Body of pancreas (tissue), 4 donors: ENCODE data around the gene EAF2. TPM values are rescaled to one million over a fixed set of nuclear protein-coding genes. Genes with fewer than 3 reads are reported as not detected.

ENCODE experiments used
- ATAC-seq: fragments of 150-250 bp; one replicate; pipeline ENCODE4 v1.9.1; 2016
- DNase-seq, 4 donors: peaks; one replicate each; pipeline ENCODE4 v3.0.0-alpha.2; 2019
- H3K27ac ChIP-seq, 4 donors: fragments of 200-600 bp; sonication (generic); 1 replicate in 3 of 4; 2 replicates in 1 of 4; pipeline versions ENCODE4 v1.5.1 to v1.6.1; 2016 to 2019; ENCODE audit warnings: mild to moderate bottlenecking in 1 of 4, mixed read lengths in 1 of 4, moderate library complexity in 1 of 4
- H3K27me3 ChIP-seq, 2 donors: fragments of 200-600 bp; sonication (generic); one replicate each; pipeline ENCODE4 v1.6.0; 2016; ENCODE audit warnings: mild to moderate bottlenecking in 1 of 2
- H3K36me3 ChIP-seq, 2 donors: fragments of 200-600 bp; sonication (generic); replicated peaks in 1 of 2; 2 replicates each; pipeline ENCODE4 v1.5.1; 2016; ENCODE audit warnings: low read depth in 2 of 2; ENCODE audit not compliant: insufficient read depth in 1 of 2
- H3K4me1 ChIP-seq: fragments of 200-600 bp; sonication (generic); one replicate; pipeline ENCODE4 v1.6.0; 2016
- H3K4me3 ChIP-seq, 2 donors: fragments of 200-600 bp; sonication (generic); 1 replicate in 1 of 2; 2 replicates in 1 of 2; pipeline ENCODE4 v1.5.1; 2016 to 2019
- H3K9me3 ChIP-seq, 3 donors: fragments of 200-600 bp; sonication (generic); 1 replicate in 2 of 3; 2 replicates in 1 of 3; pipeline ENCODE4 v1.5.1; 2016
- POLR2A ChIP-seq, 3 donors: fragments of 450-650 bp; IDR thresholded peaks; one replicate each; pipeline ENCODE4 v1.6.1; 2016; ENCODE audit warnings: antibody characterized with exemption in 3 of 3, mild to moderate bottlenecking in 2 of 3
- WGBS, 2 donors: methylation state at CpG; one replicate each; pipeline ENCODE4 v1.1.5; 2017; 5-methylcytosine and 5-hydroxymethylcytosine counted together
- intact Hi-C: fragments of 100-400 bp; cut with DNase I; formaldehyde crosslinking; loops from one replicate; pipeline ENCODE4 v1.15.1; 2023
- total RNA-seq, 2 donors: library from RNA; depleted of rRNA; stranded (reverse); fragments of >200 nt; gene quantifications; one replicate each; pipeline ENCODE4 v1.1.0, GENCODE V29; 2016
- TF ChIP-seq, protein P1 (sequence below), 7 experiments: fragments of 450-650 bp in 4 of 7; fragments of 200-600 bp in 3 of 7; sonication (generic) in 3 of 7; IDR thresholded peaks; one replicate each; pipeline ENCODE4 v1.5.1; 2016 to 2019; ENCODE audit warnings: antibody characterized with exemption in 7 of 7

The EAF2 gene
- total RNA-seq, 2 donors from 2014 or later, result 2.9 to 16.8 TPM

DNA sequence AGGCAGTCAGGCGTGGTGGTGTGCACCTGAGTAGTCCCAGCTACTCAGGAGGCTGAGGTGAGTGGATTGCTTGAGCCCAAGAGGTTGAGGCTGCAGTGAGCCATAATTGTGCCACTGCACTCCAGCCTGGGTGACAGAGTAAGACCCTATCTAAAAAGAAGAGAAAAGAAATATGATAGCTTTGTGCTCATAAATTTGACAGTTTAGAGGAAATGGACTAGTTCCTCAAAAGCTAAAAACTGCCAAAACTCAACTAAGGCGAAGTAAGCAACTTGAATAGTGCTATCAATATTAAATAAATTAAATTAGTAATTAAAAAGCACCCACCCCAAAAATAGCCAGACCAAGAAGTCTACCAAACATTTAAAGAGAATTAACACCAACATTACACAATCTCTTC is 34.7 kb downstream of the EAF2 start:
- TF ChIP-seq, protein P1, sequence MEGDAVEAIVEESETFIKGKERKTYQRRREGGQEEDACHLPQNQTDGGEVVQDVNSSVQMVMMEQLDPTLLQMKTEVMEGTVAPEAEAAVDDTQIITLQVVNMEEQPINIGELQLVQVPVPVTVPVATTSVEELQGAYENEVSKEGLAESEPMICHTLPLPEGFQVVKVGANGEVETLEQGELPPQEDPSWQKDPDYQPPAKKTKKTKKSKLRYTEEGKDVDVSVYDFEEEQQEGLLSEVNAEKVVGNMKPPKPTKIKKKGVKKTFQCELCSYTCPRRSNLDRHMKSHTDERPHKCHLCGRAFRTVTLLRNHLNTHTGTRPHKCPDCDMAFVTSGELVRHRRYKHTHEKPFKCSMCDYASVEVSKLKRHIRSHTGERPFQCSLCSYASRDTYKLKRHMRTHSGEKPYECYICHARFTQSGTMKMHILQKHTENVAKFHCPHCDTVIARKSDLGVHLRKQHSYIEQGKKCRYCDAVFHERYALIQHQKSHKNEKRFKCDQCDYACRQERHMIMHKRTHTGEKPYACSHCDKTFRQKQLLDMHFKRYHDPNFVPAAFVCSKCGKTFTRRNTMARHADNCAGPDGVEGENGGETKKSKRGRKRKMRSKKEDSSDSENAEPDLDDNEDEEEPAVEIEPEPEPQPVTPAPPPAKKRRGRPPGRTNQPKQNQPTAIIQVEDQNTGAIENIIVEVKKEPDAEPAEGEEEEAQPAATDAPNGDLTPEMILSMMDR (IDR thresholded peaks at IDR 0.05), result no peak
- TF ChIP-seq POLR2A (IDR thresholded peaks at IDR 0.05), result no peak
- 83 to 93% methylated on average over 2 of the region's 2 CpGs for WGBS, 2 donors
- ATAC-seq (no peak), DNase-seq (no peak)
- no peaks in the 10 kb centered on the region for H3K27me3 ChIP-seq
- H3K4me3 ChIP-seq, result no peak overlapping the region
- no peaks in the 10 kb centered on the region for H3K36me3 ChIP-seq
- H3K27ac ChIP-seq, result no peak overlapping the region
- no peaks in the 10 kb centered on the region for H3K4me1 ChIP-seq
- intact Hi-C loops, result no loop called here
- no peaks in the 10 kb centered on the region for H3K9me3 ChIP-seq

DNA sequence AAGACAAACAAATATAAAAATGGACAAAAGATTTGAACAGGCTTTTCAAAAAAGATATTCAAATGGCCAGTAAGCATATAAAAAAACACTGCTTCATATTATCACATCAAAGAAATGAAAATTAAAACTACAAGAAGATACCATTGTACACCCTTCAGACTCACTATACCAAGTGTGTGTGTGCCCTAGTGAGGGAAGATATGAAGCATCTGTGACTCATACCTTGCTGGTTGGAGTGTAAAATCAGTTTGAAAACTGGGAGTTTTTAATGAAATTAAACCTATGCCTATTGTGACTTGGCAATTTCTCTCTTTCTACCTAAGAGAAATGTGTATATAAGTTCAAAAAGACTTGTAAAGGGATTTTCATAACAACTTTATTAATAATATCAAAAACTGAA is 35.7 kb downstream of the EAF2 start:
- Histone ChIP-seq H3K27ac (no peak overlapping the region), H3K4me3 (no peak overlapping the region), H3K4me1 (no peaks in the 10 kb centered on the region), H3K9me3 (no peaks in the 10 kb centered on the region), H3K27me3 (no peaks in the 10 kb centered on the region), H3K36me3 (no peaks in the 10 kb centered on the region)
- no peak for DNase-seq
- intact Hi-C loops, result no loop called here
- TF ChIP-seq, protein P1 (IDR thresholded peaks at IDR 0.05), result no peak
- TF ChIP-seq POLR2A (IDR thresholded peaks at IDR 0.05), result no peak
- no peak for ATAC-seq

DNA sequence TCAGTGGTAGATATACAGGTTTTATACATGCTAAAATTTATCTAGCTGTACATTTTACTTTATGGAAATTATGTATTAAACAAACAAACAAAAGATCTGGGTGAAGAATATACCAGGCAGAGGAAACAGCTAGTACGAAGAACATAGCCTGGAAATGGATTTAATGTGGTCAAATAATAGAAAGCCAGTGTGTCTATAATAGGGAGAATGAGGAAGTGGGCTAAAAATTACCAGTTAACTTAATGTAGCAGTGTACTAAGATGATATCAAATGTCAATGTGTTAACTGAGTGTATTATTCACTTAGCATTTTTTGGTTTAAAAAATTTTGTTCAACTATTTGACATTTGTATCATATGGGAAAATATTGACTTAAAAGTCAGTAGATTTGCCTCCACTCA is 36.4 kb downstream of the EAF2 start:
- ATAC-seq (no peak), DNase-seq (no peak)
- H3K27ac ChIP-seq, result no peak overlapping the region
- H3K27me3 ChIP-seq, result no peaks in the 10 kb centered on the region
- H3K4me3 ChIP-seq, result no peak overlapping the region
- no peaks in the 10 kb centered on the region for H3K4me1 ChIP-seq
- intact Hi-C loops, result no loop called here
- TF ChIP-seq, protein P1 (IDR thresholded peaks at IDR 0.05), result no peak
- TF ChIP-seq POLR2A (IDR thresholded peaks at IDR 0.05), result no peak
- 71 to 77% methylated on average over 1 of the region's 1 CpG for WGBS, 2 donors
- no peaks in the 10 kb centered on the region for H3K36me3 ChIP-seq
- no peaks in the 10 kb centered on the region for H3K9me3 ChIP-seq

- no peaks in the 10 kb centered on the region for H3K36me3 ChIP-seq
- no peaks in the 10 kb centered on the region for H3K9me3 ChIP-seq
- intact Hi-C loops, result no loop called here
- TF ChIP-seq, protein P1 (IDR thresholded peaks at IDR 0.05), result no peak
- TF ChIP-seq POLR2A (IDR thresholded peaks at IDR 0.05), result no peak
- ATAC-seq, result no peak
- H3K27ac ChIP-seq, result no peak overlapping the region
- no peaks in the 10 kb centered on the region for H3K4me1 ChIP-seq
- 73 to 78% methylated on average over 1 of the region's 1 CpG for WGBS, 2 donors
- no peaks in the 10 kb centered on the region for H3K27me3 ChIP-seq
- DNase-seq, result no peak
- no peak overlapping the region for H3K4me3 ChIP-seq
Observed at GRCh38 chr3:121878411-121878810, 43.4 kb downstream of the EAF2 start.

DNA sequence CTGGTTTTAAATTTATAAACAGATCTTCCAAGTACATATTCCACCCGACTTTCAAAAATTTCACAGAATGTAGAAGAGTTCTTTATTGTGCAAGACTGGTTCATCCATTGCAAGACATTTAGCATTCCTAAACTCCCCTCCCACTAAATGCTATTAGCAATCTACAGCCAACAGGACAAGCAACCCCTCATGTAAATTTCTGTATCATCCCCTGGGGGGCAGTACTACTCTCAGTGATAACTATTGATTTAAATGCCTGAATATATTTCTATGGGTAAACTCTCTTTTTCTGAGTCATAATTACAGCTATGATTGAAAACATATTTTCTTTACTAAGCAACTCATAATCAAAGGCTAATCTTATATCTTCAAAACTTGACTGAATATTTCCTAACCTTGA is 48.5 kb downstream of the EAF2 start:
- no peaks in the 10 kb centered on the region for H3K27me3 ChIP-seq
- no peaks in the 10 kb centered on the region for H3K9me3 ChIP-seq
- no peak overlapping the region for H3K27ac ChIP-seq
- H3K4me1 ChIP-seq, result no peaks in the 10 kb centered on the region
- H3K4me3 ChIP-seq, result no peak overlapping the region
- 23 to 24% methylated on average over 1 of the region's 1 CpG for WGBS, 2 donors
- TF ChIP-seq, protein P1 (IDR thresholded peaks at IDR 0.05), result peak in 6 of 7 experiments; percentile 15 to 55 (median 42)
- no peak for TF ChIP-seq POLR2A (IDR thresholded peaks at IDR 0.05)
- H3K36me3 ChIP-seq, result no peaks in the 10 kb centered on the region
- intact Hi-C loops, result loop anchor here (10.0 kb wide), 1 partner anchor 111 kb away; no protein-coding TSS in a partner anchor
- DNase-seq (peak in 1 of 4 donors; percentile 16), ATAC-seq (no peak)
